Measurements from ENCODE around the gene ARHGAP26. TPM values are rescaled to one million over a fixed set of nuclear protein-coding genes. Genes with fewer than 3 reads are reported as not detected.

Gene ARHGAP26
- total and polyA plus RNA-seq, 12 donors = 7.5 to 45.8 (median 37.2) TPM

GRCh38 chr5:143040622-143041021 lies 270.4 kb downstream of the ARHGAP26 start:
- no peak for TF ChIP-seq CTCF (IDR thresholded peaks at IDR 0.05)
- no peak overlapping the region for H3K27ac ChIP-seq
- intact Hi-C loops (cut with DNase I) = loop anchor here in 1 of 10 donors (10.0 kb wide), 1 partner anchor 464 kb away; no protein-coding TSS in a partner anchor
- no peak for DNase-seq
- H3K4me3 ChIP-seq = no peak overlapping the region
- ATAC-seq = no peak
- 83 to 90% methylated on average over 2 of the region's 2 CpGs for WGBS, 2 donors
- no peaks in the 10 kb centered on the region for H3K9me3 ChIP-seq
- H3K27me3 ChIP-seq = no peaks in the 10 kb centered on the region
- peaks cover 0 to 78% (median 3%) of the 10 kb centered on the region in 9 donors for H3K36me3 ChIP-seq
- H3K4me1 ChIP-seq = peaks cover 4 to 38% (median 12%) of the 10 kb centered on the region in 9 donors

- intact Hi-C loops (cut with DNase I) = loop anchor here in 1 of 10 donors (10.0 kb wide), 1 partner anchor 463 kb away; no protein-coding TSS in a partner anchor
- no peak overlapping the region for H3K4me3 ChIP-seq
- H3K4me1 ChIP-seq = peaks cover 4 to 38% (median 12%) of the 10 kb centered on the region in 9 donors
- no peaks in the 10 kb centered on the region for H3K9me3 ChIP-seq
- H3K27me3 ChIP-seq = no peaks in the 10 kb centered on the region
- no peak for TF ChIP-seq CTCF (IDR thresholded peaks at IDR 0.05)
- peak overlapping the region in 9 of 10 donors; percentile 8 to 86 (median 56) for H3K27ac ChIP-seq
- WGBS, 2 donors = 65 to 67% methylated on average over 7 of the region's 7 CpGs
- no peak for DNase-seq
- peak in 4 of 8 donors; percentile 9 to 38 (median 28) for ATAC-seq
- peaks cover 0 to 81% (median 3%) of the 10 kb centered on the region in 9 donors for H3K36me3 ChIP-seq
Measured at GRCh38 chr5:143041461-143041860, 271.3 kb downstream of the ARHGAP26 start.

GRCh38 chr5:143041972-143042770 lies 272.0 kb downstream of the ARHGAP26 start:
- Histone ChIP-seq H3K27me3 (no peaks in the 10 kb centered on the region), H3K27ac (peak overlapping the region; percentile 1 to 86 (median 49)), H3K9me3 (no peaks in the 10 kb centered on the region), H3K4me1 (peaks cover 4 to 32% (median 11%) of the 10 kb centered on the region in 9 donors), H3K36me3 (peaks cover 0 to 78% (median 3%) of the 10 kb centered on the region in 9 donors), H3K4me3 (no peak overlapping the region)
- intact Hi-C loops (cut with DNase I) = loop anchor here in 1 of 10 donors (10.0 kb wide), 1 partner anchor 463 kb away; no protein-coding TSS in a partner anchor
- no peak for TF ChIP-seq CTCF (IDR thresholded peaks at IDR 0.05)
- ATAC-seq (peak; percentile 74 to 90 (median 86)), DNase-seq (no peak)
- WGBS, 2 donors = 47 to 60% methylated on average over 6 of the region's 6 CpGs

- H3K9me3 ChIP-seq = no peaks in the 10 kb centered on the region
- DNase-seq (no peak), ATAC-seq (no peak)
- peaks cover 0 to 62% (median 3%) of the 10 kb centered on the region in 9 donors for H3K36me3 ChIP-seq
- H3K4me1 ChIP-seq = peaks cover 4 to 26% (median 11%) of the 10 kb centered on the region in 9 donors
- no peak overlapping the region for H3K4me3 ChIP-seq
- intact Hi-C loops (cut with DNase I) = loop anchor here in 1 of 10 donors (10.0 kb wide), 1 partner anchor 461 kb away; no protein-coding TSS in a partner anchor
- no peaks in the 10 kb centered on the region for H3K27me3 ChIP-seq
- peak overlapping the region in 3 of 10 donors; percentile 11 to 18 (median 16) for H3K27ac ChIP-seq
- WGBS, 2 donors = 92% methylated on average over 4 of the region's 4 CpGs
- TF ChIP-seq CTCF (IDR thresholded peaks at IDR 0.05) = no peak
Measured at GRCh38 chr5:143044265-143044664, 274.1 kb downstream of the ARHGAP26 start.

Data from heart right ventricle (tissue), 16 donors.